Right atrium auricular region (tissue), 2 donors: ENCODE measurements around the gene ACOX2. TPM values are rescaled to one million over a fixed set of nuclear protein-coding genes. Genes with fewer than 3 reads are reported as not detected.

Experiments
- DNase-seq: peaks from one replicate; pipeline ENCODE4 v3.0.0-alpha.2; 2019; ENCODE audit warnings: low spot score
- H3K27ac ChIP-seq, 2 donors: fragments of 200-600 bp; sonication (generic); 1 replicate in 1 of 2; 2 replicates in 1 of 2; pipeline ENCODE4 v1.5.1; 2016 to 2019
- H3K27me3 ChIP-seq, 2 donors: fragments of 200-600 bp; sonication (generic); one replicate each; pipeline versions ENCODE4 v1.5.1 to v1.6.0; 2017 to 2019
- H3K36me3 ChIP-seq: fragments of 200-600 bp; sonication (generic); one replicate; pipeline ENCODE4 v1.5.1; 2016
- H3K4me1 ChIP-seq, 2 donors: fragments of 200-600 bp; sonication (generic); one replicate each; pipeline versions ENCODE4 v1.5.1 to v1.6.0; 2017 to 2019
- H3K4me3 ChIP-seq, 2 donors: fragments of 200-600 bp; sonication (generic); 1 replicate in 1 of 2; 2 replicates in 1 of 2; pipeline ENCODE4 v1.5.1; 2017 to 2019; ENCODE audit warnings: mild to moderate bottlenecking in 1 of 2, moderate library complexity in 1 of 2
- H3K9me3 ChIP-seq, 2 donors: fragments of 200-600 bp; sonication (generic); one replicate each; pipeline ENCODE4 v1.5.1; 2019
- total RNA-seq, 2 donors: library from RNA; depleted of rRNA; stranded (reverse); fragments of >200 nt; gene quantifications; one replicate each; pipeline ENCODE4 v1.1.0, GENCODE V29; 2016
- TF ChIP-seq, protein P1 (sequence below), 2 donors: fragments of 200-600 bp; sonication (generic); IDR thresholded peaks; one replicate each; pipeline ENCODE4 v1.5.1; 2019; ENCODE audit warnings: antibody characterized with exemption in 2 of 2

The ACOX2 gene
- total RNA-seq, 2 donors from 2014 or later, result 11.5 to 30.2 TPM

DNA sequence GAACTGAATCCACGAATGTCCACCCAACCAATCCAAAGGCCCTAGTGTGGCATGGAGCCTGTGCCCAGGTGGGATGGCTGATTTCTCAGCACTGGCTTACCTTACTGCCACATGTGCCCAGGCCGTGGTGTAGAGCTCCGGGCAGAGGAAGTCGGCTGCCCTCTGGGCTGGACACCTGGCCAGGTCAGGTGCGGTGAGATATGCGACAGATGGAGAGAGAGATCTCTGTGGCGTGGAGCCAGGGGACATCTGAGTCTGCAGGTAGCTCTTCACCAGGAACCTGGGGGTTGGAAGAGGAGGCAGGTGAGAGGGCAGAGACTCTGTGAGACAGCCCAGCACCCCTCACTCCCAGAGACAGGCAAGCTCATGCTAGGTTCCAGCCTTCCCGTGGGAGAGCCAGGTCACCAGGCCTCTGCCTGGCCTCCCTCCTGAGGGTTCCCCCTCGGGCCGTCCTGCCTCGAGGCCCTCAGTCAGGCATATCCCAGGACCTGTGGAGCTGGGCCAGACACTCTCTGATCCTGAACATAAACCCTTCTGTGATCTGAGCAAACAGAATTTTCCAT, 12.6 kb downstream of the ACOX2 start:
- DNase-seq, result peak; percentile 52
- Histone ChIP-seq H3K27ac (no peak overlapping the region), H3K36me3 (peaks cover 69% of the 10 kb centered on the region)

DNA sequence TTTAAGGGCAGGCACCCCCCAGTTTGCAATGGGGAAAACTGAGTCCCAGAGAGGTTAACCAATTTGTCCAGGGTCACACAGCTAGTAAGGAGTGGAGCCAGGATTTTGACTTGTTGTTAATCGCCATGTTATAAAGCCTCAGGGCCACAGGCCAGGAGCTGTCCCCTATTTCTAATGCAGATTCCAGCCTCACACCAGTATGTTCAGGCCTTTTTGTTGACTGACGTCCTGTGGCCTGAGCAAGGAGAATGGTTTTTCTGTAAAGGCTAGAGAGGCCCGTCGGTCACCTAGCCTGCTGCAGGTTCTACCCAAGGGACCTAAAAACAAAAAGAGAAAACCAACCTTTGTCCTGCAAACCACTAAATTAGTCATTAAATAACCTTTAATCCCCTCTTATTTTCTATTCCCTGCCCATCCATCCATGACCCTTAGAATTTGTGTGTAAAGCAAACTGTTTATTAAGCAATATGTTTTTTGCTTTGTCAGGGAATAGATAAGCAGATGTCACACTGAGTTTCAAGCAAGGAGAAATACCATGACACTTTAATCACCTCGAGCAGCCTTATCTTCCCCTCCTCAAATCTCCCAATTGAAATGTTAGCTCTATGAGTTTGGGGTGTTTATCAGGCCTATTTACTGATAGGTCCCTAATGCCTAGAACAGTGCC, 14.1 kb downstream of the ACOX2 start:
- no peak overlapping the region for H3K4me3 ChIP-seq
- H3K27ac ChIP-seq, result no peak overlapping the region
- peak; percentile 32 for DNase-seq
- no peaks in the 10 kb centered on the region for H3K4me1 ChIP-seq
- TF ChIP-seq, protein P1, sequence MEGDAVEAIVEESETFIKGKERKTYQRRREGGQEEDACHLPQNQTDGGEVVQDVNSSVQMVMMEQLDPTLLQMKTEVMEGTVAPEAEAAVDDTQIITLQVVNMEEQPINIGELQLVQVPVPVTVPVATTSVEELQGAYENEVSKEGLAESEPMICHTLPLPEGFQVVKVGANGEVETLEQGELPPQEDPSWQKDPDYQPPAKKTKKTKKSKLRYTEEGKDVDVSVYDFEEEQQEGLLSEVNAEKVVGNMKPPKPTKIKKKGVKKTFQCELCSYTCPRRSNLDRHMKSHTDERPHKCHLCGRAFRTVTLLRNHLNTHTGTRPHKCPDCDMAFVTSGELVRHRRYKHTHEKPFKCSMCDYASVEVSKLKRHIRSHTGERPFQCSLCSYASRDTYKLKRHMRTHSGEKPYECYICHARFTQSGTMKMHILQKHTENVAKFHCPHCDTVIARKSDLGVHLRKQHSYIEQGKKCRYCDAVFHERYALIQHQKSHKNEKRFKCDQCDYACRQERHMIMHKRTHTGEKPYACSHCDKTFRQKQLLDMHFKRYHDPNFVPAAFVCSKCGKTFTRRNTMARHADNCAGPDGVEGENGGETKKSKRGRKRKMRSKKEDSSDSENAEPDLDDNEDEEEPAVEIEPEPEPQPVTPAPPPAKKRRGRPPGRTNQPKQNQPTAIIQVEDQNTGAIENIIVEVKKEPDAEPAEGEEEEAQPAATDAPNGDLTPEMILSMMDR (IDR thresholded peaks at IDR 0.05), result no peak
- no peaks in the 10 kb centered on the region for H3K27me3 ChIP-seq
- no peaks in the 10 kb centered on the region for H3K9me3 ChIP-seq
- H3K36me3 ChIP-seq, result peaks cover 70% of the 10 kb centered on the region

More for the DNA sequence above, 12.6 kb downstream of the ACOX2 start:
- Histone ChIP-seq H3K9me3 (no peaks in the 10 kb centered on the region), H3K4me3 (no peak overlapping the region), H3K4me1 (peaks cover 0 to 11% of the 10 kb centered on the region in 2 donors), H3K27me3 (no peaks in the 10 kb centered on the region)
- TF ChIP-seq, protein P1 (IDR thresholded peaks at IDR 0.05), result no peak

DNA sequence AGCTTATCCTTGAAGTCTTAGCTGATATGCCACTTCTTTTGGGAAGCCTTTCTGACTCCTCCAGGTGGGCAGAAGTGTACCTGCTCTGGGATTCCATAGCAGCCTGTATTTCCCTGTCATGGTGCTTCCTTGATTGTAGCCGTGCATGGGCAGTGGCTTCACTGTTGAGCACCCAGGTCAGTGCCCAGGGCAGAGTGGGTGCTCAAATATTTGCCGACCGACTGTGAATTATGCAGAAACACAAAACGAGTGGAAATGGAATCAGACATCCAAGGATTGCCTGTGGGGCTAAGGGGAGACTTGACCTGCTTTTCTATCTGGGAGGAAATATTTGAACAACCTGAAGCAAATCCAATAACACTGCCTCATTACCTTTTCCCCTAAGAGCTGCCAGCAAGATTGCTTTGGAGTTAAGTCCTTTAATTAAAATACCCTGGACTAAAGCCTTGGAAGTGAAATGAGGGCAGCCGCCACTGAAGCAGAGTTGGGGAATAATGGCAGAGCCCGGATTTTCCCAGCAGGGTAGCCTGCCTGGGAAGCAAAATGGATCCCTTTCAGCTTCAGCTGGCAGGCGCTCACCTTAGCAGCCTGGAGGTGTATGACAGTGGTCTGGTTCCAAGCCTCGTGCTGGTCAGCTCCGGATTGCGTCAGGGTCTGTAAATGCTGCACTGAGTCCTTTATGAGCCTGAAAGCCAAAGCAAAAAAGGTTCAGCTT, 14.9 kb downstream of the ACOX2 start:
- no peaks in the 10 kb centered on the region for H3K4me1 ChIP-seq
- H3K27ac ChIP-seq, result no peak overlapping the region
- H3K4me3 ChIP-seq, result no peak overlapping the region
- peaks cover 71% of the 10 kb centered on the region for H3K36me3 ChIP-seq
- peak; percentile 38 for DNase-seq
- TF ChIP-seq, protein P1 (IDR thresholded peaks at IDR 0.05), result no peak
- H3K27me3 ChIP-seq, result no peaks in the 10 kb centered on the region
- no peaks in the 10 kb centered on the region for H3K9me3 ChIP-seq

DNA sequence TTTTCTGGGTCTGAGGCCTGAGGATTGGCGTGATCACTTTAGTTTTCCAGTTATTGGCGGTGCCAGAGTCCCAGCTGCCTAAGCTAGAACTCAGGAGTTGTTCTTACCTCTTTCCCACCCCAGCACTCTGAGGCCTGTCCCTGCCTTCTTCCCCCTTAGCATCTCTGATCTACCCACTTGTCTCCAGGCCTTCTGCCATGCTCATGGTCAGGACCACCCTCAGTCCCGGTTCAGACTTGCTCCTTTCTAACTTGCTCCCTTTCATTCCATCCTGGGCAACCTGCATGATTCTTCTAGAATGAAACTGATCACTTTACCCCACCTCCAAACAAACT, 15.7 kb downstream of the ACOX2 start:
- Histone ChIP-seq H3K27ac (no peak overlapping the region), H3K4me1 (no peaks in the 10 kb centered on the region), H3K27me3 (no peaks in the 10 kb centered on the region), H3K9me3 (no peaks in the 10 kb centered on the region), H3K4me3 (no peak overlapping the region), H3K36me3 (peaks cover 74% of the 10 kb centered on the region)
- TF ChIP-seq, protein P1 (IDR thresholded peaks at IDR 0.05), result no peak
- no peak for DNase-seq

DNA sequence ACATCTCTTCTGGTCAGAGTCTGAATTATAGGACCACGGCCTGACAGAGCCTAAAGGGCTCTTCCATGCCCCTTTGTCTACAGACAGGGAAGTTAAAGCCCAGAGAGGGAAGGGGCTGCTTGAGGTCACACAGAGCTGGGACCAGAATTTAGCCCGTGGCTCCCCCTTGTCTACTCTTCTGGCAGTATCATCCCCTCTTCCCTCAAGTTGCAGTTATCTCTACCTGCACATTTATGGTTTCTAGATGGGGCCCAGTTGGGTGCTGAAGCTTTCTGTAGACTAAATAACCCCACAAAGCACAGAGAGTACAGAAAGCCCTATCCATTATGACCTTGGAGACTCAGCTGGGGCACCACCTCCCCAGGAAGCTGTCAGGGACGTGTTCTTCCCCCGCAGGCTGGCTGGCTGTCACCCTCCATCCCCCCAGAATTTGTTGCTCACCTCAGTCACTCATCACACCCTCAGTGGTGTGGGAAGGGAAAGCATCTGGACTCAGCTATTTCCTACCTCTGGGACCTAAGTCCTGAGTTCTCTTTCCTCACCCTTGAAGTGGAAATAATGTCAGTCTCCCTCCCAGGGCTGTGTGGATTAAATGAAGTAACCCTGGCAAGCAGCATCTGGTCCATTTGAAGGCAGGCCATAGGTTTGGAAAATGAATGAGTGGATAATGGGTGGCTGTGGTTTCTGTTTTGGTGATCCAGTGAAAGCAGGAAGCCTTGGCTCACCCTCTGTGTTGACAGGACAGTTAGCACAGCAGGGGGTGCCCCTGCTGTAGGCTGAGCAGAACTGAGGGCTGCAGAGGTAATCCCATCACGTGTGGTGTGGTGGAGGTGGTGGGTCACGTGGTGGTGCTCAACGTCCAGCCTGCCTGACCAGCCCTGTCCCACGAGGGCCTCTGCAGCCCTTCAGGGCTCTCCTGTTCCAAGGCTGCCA, 16.3 kb downstream of the ACOX2 start:
- Histone ChIP-seq H3K4me1 (no peaks in the 10 kb centered on the region), H3K36me3 (peaks cover 74% of the 10 kb centered on the region)
- DNase-seq, result no peak

More for the DNA sequence above, 16.3 kb downstream of the ACOX2 start:
- Histone ChIP-seq H3K27ac (no peak overlapping the region), H3K4me3 (no peak overlapping the region), H3K27me3 (no peaks in the 10 kb centered on the region), H3K9me3 (no peaks in the 10 kb centered on the region)
- TF ChIP-seq, protein P1 (IDR thresholded peaks at IDR 0.05), result no peak
